ENCODE data around the gene NRM. TPM values are rescaled to one million over a fixed set of nuclear protein-coding genes. Genes with fewer than 3 reads are reported as not detected.

Gene NRM
- total RNA-seq, 1 donor from 2014 or later, result 31.5 TPM

GRCh38 chr6:30682143-30683117 is 8.4 kb downstream of the NRM start:
- Mint-ChIP-seq H3K4me1 (ENCODE audit: unreplicated experiment) (peaks cover 62% of the 10 kb centered on the region), H3K27me3 (ENCODE audit: unreplicated experiment) (no peaks in the 10 kb centered on the region), H3K36me3 (ENCODE audit: unreplicated experiment) (peaks cover 36% of the 10 kb centered on the region), H3K4me3 (ENCODE audit: unreplicated experiment) (peak overlapping the region; percentile 89), H3K27ac (ENCODE audit: unreplicated experiment) (peak overlapping the region; percentile 88), H3K9me3 (ENCODE audit: unreplicated experiment) (no peaks in the 10 kb centered on the region)
- DNase-seq (ENCODE audit: extremely low spot score, unreplicated experiment), result no peak
- TF ChIP-seq, protein P1, sequence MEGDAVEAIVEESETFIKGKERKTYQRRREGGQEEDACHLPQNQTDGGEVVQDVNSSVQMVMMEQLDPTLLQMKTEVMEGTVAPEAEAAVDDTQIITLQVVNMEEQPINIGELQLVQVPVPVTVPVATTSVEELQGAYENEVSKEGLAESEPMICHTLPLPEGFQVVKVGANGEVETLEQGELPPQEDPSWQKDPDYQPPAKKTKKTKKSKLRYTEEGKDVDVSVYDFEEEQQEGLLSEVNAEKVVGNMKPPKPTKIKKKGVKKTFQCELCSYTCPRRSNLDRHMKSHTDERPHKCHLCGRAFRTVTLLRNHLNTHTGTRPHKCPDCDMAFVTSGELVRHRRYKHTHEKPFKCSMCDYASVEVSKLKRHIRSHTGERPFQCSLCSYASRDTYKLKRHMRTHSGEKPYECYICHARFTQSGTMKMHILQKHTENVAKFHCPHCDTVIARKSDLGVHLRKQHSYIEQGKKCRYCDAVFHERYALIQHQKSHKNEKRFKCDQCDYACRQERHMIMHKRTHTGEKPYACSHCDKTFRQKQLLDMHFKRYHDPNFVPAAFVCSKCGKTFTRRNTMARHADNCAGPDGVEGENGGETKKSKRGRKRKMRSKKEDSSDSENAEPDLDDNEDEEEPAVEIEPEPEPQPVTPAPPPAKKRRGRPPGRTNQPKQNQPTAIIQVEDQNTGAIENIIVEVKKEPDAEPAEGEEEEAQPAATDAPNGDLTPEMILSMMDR (IDR thresholded peaks at IDR 0.05), result no peak

DNA sequence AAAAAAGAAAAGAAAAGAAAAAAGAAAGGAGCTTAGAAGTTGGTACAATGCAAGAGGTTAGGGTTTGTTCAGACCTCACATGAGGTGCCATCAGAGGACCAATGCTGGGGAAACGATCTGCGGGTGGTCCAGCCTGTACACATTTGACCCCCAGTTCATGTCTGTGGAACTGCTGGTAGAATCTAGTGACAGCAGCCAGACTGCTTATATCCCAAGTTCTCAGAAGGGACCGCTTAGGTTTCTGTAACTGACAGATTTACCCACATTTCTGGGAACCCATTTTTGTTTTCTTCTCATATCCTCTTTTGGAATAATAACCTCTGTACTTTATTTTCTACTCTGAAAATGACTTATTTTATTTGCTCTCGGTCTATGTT is 9.0 kb downstream of the NRM start:
- Mint-ChIP-seq H3K4me3 (ENCODE audit: unreplicated experiment) (peak overlapping the region; percentile 89), H3K27me3 (ENCODE audit: unreplicated experiment) (no peaks in the 10 kb centered on the region), H3K4me1 (ENCODE audit: unreplicated experiment) (peaks cover 62% of the 10 kb centered on the region), H3K9me3 (ENCODE audit: unreplicated experiment) (no peaks in the 10 kb centered on the region), H3K27ac (ENCODE audit: unreplicated experiment) (peak overlapping the region; percentile 88), H3K36me3 (ENCODE audit: unreplicated experiment) (peaks cover 36% of the 10 kb centered on the region)
- no peak for DNase-seq (ENCODE audit: extremely low spot score, unreplicated experiment)
- TF ChIP-seq, protein P1 (IDR thresholded peaks at IDR 0.05), result no peak

GRCh38 chr6:30679765-30680535 is 10.8 kb downstream of the NRM start:
- Mint-ChIP-seq H3K9me3 (ENCODE audit: unreplicated experiment) (no peaks in the 10 kb centered on the region), H3K4me1 (ENCODE audit: unreplicated experiment) (peaks cover 60% of the 10 kb centered on the region), H3K4me3 (ENCODE audit: unreplicated experiment) (peak overlapping the region; percentile 89), H3K36me3 (ENCODE audit: unreplicated experiment) (peaks cover 36% of the 10 kb centered on the region), H3K27me3 (ENCODE audit: unreplicated experiment) (no peaks in the 10 kb centered on the region), H3K27ac (ENCODE audit: unreplicated experiment) (peak overlapping the region; percentile 59)
- TF ChIP-seq, protein P1 (IDR thresholded peaks at IDR 0.05), result no peak
- DNase-seq (ENCODE audit: extremely low spot score, unreplicated experiment), result no peak

- peaks cover 32% of the 10 kb centered on the region for H3K36me3 Mint-ChIP-seq (ENCODE audit: unreplicated experiment)
- H3K9me3 Mint-ChIP-seq (ENCODE audit: unreplicated experiment), result no peaks in the 10 kb centered on the region
- DNase-seq (ENCODE audit: extremely low spot score, unreplicated experiment), result peak; percentile 95
- TF ChIP-seq, protein P1 (IDR thresholded peaks at IDR 0.05), result peak; percentile 95
- peaks cover 58% of the 10 kb centered on the region for H3K4me1 Mint-ChIP-seq (ENCODE audit: unreplicated experiment)
- H3K27me3 Mint-ChIP-seq (ENCODE audit: unreplicated experiment), result no peaks in the 10 kb centered on the region
- H3K4me3 Mint-ChIP-seq (ENCODE audit: unreplicated experiment), result peak overlapping the region; percentile 89
- H3K27ac Mint-ChIP-seq (ENCODE audit: unreplicated experiment), result peak overlapping the region; percentile 64
These were observed 11.6 kb downstream of the NRM start for GRCh38 chr6:30678964-30679726.
